Stimulated activated CD4-positive, alpha-beta T cell treated with anti-CD3 and anti-CD28 coated beads, Interleukin-1b, Interleukin-23, amount 100 ng/mL, for 24 hours (primary cell): ENCODE measurements around the gene KRT73.

Source experiments
- DNase-seq, 4 experiments: peaks; one replicate each; pipeline ENCODE4 v3.0.0-alpha.2; 2020; ENCODE audit warnings: low read depth in 4 of 4, low spot score in 1 of 4

KRT73 gene

DNA sequence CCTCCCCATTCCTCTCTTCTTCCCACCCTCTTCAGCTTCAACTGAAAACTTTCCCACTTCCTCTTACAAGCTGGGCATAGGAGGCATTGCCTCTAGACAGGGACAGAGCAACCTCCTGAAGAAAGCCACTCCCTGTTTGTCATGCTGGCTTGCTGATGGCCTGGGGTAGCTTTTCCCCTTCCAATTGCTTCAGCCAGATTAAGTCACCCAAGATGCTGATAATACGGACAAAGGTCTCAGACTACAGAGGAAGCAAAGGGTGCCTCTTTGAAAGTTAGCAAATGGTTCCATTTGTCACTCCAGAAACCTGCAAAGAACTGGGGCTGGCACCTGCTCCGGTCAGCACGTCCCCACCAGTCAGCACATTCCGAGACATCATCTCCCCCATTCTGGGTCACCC, 27.6 kb upstream of the KRT73 start:
- DNase-seq, result no peak

DNA sequence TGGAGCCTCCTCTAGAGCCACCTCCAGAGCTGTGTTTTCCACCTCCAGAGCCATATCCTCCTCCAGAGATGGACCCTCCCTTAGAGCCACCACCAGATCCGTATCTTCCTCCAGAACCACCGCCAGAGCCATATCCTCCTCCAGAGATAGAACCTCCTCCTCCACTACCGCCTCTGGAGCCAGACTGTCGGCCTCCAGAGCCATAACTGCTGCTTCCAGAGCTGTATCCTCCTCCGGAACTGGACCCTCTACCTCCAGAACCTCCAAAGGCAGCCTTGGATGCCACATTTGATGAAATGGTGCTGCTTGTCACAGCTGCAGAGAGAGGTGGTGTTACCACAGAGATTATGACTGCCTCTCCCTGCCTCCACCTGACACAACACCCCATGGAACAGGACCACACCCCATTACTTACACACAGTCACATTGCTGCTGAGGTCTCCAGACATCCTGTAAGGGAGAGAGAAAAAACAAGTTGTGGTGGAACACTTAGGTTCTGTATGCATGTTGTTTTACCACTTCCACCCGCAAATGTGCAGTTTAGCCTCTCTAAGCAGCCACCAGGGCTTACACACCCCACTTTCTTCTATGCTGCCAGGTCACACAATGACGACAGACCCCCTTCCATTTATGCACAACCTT, 26.9 kb upstream of the KRT73 start:
- DNase-seq, result no peak

DNA sequence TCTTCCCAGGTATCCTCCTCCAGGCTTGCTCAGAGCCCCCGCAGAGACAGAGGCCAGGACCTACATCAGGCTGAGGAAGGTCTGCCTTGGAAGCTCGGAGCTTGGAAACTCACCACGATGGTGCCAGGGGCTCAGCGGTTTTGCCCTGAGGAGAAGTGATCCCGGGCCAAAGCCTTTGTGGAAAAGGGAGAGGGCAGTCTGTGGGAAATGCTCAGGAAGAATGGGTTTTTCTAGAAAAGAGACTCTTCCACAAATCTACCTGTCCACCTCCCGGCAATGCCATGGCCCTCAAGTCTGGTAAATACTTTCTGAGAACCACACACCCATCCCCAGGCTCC, 25.7 kb upstream of the KRT73 start:
- DNase-seq, result no peak

DNA sequence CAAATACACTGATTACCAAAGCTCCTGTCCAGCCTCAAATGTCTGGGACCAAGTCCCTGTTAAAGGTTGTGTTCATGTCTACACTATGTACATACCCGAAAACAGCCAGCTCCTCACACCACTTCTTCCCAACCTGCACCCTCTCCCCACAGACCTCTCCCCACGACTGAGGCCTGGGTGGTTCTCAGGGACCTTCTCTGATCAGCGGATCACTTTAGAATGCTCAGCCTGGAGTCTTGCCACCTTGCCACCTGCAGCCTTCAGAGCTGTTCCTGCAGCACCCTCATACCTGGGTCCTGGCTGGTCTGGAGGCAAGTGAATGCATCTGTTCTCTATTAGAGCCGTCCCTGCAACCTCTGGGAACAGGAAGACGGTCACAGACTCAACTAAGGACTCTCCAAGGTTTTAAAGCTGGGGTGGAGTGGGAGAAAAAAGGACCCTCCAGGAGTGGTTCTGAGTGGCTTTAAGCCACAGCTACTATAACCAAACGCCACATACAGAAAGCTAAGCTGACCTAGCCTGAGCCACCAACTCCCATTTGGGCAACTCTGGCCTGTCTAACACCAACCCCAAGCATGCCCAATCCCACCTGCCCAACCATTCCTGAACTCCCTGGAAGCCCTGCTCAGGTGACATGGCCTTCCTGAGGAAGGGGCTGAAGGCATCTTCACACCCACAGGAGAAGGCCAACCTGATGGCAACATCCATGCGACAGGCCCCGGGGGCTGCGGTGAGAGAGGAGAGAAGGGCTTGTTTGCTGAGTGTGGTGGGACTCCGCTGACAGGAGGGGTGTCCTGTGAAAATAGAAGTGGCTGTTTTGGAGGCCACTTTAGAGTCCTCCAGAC, 25.1 kb upstream of the KRT73 start:
- no peak for DNase-seq

DNA sequence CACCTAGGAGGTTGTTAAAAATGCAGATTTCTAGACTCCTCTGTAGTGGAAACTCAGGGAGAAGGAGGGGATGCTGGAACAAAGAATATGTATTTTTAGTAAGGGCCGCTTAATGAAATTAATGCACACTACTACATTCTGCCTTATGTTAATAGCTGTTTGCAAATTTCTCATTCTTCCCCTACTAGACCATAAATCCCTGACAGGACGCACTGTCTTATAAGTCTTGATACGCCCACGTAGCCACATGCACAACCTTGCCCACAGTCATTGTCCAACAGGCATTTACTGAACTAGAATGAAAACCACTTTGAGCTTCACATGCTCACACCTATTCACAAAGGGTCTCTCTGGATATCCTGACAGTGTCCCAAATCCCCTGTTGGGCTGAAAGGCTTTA, 23.1 kb upstream of the KRT73 start:
- DNase-seq, result no peak

DNA sequence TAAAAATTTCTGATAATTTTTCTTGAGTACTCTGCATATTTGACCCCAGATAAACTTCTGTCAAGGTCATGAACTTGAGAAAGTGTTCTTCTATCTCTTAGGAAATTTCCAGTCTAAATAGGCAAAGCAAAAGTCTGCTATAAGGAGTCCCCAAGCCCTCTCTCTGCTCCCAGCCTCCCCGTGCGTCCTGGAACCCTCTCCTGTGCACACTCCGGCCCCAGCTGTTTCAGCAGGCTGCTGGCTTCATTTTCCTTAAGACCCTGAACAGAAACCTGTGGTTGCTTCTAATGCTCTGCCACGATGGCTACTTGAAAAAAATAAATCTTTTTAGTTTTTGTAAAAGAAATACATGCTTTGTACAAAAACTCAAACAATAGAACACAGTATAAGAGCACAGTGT, 18.9 kb upstream of the KRT73 start:
- DNase-seq, result no peak

DNA sequence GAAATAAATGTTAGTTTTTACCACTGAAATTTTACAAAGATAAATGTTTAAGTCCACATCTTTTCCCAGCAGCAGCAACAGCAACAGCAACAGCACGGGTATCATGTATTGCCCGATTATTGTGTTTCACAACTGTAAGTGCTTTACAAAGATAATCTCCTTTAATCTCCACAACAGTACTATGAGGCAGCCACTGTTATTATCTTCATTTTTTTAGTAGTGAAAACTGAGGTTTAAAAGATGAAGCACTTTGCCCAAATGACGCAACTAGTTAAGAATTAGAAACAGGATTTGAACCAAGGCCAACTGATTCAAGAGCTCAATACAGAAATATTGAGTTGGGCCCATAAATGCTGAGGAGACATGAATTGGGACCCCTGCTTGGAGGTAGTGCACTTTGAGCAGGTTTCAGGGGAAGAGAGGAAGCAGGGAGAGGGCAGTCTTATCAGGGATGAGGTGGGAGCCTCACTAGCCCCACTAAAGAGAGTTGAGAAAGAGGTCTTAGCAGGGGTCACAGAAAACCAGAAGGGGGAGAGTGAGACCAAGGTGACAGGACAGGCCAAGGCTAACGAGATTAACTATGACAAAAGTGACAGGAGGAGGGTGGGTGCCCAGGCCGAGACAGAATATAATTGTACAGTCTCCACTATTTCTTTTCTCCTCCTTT, 18.4 kb upstream of the KRT73 start:
- no peak for DNase-seq

DNA sequence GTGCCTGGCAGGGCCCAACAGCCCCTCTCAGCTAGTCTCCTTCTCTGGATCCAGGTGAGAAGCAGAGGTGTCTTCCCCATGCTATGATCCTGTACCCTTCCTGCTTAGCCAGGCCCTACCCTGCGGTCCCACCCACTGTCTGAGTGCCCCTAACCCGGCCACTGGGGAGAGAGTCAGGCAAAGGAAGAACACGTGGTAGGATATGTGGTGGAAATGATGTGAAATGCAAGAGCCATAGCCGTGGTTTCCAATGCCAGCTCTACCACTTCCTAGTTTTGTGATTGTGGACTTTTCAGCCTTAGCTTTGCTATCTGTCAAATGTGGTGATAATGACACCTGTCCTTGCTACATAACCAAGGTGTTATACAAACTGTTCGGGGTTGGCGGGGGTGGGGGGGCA, 17.8 kb upstream of the KRT73 start:
- DNase-seq, result no peak

DNA sequence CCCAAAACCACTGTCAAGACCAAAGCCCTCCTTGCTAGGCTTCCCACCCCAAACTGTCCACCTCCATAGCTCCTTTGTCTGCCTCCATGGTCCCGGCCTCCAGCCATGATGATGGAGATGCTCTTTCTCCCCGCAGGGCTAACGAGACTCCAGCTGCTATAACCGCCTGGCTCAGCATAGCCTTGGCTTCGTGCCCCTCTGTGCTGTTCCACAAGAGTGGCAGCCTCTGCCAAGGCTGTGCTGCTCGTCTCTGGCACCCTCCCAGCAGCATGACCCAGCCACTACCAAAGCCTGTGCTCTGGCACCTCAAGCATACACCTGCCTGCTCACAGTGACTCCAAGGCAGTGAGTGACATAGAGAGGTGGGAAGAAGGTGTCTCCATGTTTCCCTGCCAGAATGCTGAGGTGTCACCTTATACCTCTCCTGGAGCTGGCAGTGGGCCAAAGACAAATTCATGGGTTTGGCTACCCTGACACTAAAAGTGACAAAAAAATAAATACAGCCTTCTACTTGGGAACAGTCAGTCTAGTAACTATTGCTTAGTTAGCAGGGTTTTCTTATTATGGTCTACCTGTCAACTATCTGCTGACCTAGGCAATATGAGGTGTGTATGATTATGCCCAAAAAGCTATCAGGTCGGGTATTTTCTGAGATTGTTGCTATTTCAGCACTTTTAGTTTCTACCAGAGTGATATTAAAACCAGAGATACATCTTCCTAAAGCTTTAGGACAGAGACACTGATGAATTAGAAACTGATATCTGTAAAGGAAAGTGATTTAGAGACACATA, 16.1 kb upstream of the KRT73 start:
- DNase-seq, result no peak

DNA sequence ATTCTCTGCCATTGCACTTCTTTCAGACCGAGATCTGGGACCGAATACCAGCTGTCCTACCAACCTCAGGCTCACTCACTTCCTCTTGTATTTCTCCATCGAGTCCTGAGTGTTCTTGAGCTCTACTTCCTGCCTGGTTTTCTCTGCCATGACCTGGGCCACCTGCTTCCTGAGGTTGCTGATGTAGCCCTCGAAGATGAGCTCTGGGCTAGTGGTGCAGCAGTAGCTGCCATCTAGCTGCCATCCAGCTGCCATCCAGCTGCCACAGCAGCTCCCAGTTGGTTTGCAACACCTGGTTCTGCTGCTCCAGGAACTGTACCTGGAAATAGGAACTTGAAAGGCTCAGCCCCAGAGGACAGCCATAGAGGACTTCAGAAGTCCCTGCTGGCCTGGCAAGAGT, 15.0 kb upstream of the KRT73 start:
- no peak for DNase-seq

DNA sequence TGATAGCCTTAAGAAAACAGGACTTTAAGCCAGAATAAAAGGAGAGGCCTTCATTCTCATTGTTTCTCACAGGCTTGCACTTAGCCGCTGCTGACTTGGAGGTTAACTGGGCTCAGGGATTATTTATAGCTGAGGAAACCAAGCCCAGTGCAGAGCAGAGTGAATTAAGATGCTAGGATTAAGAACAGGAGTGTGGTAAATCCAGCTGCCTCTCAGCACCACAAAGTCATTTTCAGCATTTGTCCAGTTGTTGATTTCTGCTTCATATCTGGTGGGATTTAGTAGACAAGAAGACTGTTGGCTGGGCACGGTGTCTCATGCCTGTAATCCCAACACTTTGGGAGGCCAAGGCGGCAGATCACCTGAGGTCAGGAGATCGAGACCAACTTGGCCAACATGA, 14.3 kb upstream of the KRT73 start:
- DNase-seq, result no peak

DNA sequence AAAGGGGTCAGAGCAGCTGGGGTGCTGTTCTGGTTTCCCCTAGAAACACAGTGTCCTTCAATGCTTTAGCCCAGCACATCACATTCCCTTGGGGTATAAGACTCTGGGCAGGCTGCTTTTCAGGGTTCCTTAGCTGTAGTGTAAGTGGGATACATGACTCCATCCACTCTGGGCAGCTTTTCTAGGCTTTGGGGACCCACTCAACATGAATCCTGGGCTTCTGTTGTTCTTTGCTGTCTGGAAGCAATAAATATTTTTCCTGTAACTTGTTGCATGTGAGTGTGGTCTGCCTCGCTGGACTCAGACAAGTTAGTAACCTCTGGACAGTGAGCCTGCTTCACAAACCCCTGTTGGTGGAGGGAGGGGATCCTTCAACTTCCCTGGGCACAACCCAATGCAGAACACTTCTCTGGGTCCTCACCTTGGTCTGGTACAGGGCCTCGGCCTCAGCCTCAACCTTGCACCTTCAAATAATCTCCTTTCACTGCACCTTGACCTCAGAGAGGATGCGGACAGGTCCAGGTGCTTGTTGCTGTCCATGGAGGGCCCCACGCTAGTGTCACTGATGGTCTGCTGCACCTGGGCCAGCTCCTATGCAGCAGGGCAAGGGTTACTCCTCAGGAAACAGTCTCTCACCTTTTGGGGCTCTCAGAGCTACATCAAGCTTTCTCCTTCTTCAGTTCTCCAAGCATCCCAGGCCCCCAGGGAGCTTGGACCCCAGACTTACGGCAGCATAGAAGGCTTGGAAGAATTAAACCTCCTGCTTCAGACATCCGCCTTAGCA, 13.5 kb upstream of the KRT73 start:
- DNase-seq, result no peak

DNA sequence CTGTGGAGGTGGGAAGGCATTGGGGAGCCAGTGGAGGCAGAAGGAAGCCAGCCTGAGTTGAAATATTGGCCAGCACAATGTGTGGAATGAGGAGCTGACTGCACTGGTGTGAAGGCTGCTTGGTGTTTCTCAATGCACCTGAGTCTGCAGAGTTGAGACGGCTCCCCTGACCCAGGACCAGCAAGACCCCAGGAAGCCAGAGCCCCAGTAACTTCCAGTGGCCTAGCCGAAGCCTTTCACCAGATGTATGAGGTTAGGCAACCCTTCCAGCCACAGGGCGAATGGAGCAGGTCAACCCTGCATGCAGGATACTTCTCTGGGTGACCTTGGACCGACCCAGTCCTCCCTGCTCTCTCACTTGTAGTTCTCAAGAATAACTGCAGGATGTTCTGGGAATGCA, 12.9 kb upstream of the KRT73 start:
- no peak for DNase-seq

DNA sequence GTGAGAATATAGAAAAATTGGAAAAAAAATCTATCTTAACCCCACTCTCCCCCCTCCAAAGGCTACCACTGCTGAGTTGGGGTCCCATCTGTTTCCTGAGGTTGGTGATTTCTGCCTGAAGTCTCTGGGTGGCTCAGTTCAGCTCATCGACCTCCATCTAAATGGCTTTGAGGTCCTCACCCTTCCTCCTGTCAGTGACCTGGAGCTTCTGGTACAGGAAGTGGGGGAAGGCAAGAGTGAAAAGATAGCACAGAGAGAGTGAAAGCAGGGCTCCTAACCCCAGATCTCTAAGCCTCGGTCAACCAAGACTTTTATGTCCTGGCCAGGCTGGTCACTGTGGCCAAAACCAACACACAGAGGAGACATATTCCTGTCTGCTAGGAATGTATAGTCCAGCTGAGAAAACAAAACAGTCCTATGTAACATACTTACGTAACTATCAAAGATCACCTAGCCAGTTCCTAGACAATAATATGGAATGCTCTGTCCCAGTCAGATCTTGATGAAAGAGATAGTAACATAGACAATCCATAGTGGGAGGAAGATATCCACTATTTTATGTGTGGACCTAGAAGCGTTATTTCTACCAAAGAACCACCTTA, 12.3 kb upstream of the KRT73 start:
- no peak for DNase-seq

DNA sequence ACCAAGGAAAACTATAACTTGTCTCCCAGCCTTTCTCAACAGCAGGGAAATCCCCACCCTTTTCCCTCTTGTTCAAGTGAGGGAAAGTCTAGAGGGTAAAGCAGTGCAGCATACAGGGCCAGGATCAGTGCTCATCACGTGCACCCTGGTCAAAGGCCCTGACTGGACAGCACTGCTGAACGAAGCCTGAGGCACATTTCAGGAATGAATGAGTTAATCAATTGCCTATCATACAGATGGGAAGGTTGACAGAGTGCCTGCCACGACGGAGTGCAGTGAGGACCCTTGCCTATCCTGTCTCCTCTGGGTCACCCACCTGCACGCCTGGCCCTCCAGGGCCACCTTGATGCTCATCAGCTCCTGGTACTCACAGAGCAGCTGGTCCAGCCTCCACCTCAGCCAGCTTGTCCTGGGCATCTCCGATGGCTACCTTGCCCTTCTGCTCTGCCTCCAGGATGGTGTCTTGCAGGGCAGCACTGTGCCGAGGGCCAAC, 11.7 kb upstream of the KRT73 start:
- DNase-seq, result no peak

DNA sequence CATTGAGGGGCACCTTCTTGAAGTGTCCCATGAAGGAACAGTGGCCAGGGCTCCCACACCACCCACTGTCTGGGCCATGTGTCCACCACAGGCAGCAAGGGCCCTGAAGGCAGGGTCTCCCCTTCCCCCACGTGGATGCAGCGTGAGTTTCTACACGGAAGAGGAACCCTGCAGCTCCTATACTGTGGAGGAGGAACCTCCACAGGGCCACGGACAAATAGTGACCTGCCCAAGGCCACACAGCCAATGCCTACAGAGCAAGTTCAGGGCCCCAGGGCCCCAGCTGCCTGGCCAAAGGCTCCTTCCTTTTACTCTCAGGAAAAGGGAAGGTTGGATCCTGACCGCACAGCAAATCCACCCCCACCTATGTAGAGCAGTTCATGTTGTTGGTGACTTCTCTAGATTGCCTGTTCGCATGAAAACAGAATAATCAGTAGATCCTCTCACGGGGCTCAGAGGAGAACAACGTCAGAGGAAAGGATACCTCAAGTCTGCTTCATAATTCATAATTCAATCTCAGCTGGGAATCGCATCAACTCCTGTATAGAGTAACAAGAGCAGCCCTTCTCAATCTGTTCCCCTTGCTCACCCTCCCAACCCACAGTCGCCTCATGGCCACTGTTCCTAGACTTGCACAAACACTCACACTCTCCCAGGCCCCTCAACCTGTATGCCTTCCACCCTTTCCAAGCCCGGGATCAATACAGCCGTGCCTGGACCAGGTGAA, 11.1 kb upstream of the KRT73 start:
- DNase-seq, result no peak

DNA sequence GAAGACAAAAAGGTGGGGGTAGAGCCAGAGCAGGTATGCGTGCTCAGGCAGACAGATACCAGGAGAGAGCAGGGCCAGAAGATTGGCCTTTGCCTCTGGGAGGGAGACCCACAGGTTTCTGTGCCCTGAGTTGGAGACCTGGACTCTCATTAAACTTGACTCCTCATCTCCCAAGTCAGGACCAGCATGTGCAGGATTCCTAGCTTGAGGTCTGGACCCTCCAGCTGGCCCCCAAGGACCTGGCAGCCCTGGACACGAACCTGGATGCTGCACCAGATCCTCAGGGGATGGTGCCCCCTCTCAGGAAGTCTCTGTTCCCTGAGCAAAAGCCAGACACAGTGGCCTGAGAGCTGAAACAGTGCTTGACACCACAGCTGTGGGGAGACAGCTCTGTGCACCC, 10.5 kb upstream of the KRT73 start:
- DNase-seq, result no peak

DNA sequence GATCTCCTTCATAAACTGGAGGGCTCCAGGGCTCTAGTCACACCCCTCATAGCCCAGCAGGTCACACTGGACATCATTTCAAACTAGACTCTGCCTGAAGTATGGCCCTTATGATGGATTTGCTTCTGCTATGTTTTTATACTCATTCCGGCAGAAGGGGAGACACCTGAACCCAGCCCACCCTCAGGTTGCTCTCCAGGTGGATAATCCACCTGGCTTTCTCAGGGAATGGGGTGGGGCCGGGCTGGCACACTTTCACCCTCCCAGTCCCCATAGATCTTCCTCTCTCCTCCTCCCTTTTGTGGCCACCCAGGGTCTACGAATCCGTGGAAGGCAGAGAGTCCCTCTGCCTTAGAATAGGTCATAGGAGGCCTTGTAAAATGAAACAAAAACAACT, 9.8 kb upstream of the KRT73 start:
- DNase-seq, result no peak

DNA sequence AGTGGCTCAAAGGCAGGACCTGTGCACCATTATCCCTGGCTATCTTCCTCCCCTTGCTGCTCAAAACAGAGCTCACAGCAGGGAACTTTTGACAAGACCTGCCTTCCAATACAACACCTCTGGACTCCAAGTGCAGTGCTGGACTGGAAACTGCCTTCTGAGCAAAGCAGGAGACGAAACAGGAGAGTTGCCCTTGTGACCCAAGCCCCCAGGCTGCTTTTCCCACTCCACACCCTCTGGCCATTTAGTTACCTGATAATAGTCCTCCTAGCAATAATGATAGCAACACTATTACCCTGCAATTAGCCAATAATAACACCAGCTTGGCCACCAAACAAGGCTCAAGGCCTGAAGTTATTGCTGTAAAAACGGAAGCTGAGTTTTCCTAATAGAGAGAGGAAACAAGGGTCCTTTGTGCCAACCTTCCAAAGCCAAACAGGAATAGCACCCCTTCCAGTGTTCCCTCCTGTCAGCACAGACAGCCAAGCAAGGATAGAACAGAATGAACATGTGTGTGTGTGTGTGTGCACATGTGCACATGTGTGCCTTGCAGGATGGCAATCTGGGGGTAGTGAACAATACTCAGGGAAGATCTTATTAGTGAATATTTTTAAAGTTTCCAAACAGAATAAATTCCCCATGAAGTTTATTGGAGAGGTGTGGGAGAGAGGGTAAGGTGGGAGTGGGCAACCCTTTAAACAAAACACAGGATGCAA, 9.2 kb upstream of the KRT73 start:
- no peak for DNase-seq
